ENCODE results near the gene OS9.

GRCh38 chr12:57693317-57693658 is 644 bp upstream of the OS9 start:
- TF ChIP-seq CTCF (IDR thresholded peaks at IDR 0.05; ENCODE audit: borderline replicate concordance, extremely low read depth, low read length, poor library complexity, severe bottlenecking) (no peak), EZH2 (IDR thresholded peaks at IDR 0.05; ENCODE audit: borderline replicate concordance, low read depth, low read length, severe bottlenecking) (no peak)

Measured in DND-41 (cell line).